SJCRH30 (cell line): ENCODE results near the gene GPR87. TPM values are rescaled to one million over a fixed set of nuclear protein-coding genes. Genes with fewer than 3 reads are reported as not detected.

Experiments
- DNase-seq, 2 experiments: peaks; one replicate each; pipeline ENCODE4 v3.0.0-alpha.2; 2015 to 2020
- H3K27ac ChIP-seq: fragments of 250-450 bp; sonication (Bioruptor Pico); 2 replicates; pipeline ENCODE4 v1.5.1; 2020; ENCODE audit warnings: mild to moderate bottlenecking, moderate library complexity
- H3K27me3 ChIP-seq: fragments of 250-450 bp; sonication (Bioruptor Pico); 2 replicates; pipeline ENCODE4 v1.5.1; 2020; ENCODE audit warnings: mild to moderate bottlenecking, moderate library complexity
- H3K36me3 ChIP-seq: fragments of 250-450 bp; sonication (Bioruptor Pico); 2 replicates; pipeline ENCODE4 v1.5.1; 2020; ENCODE audit warnings: mild to moderate bottlenecking, moderate library complexity
- H3K4me1 ChIP-seq: fragments of 250-450 bp; sonication (Bioruptor Pico); 2 replicates; pipeline ENCODE4 v1.5.1; 2020; ENCODE audit warnings: mild to moderate bottlenecking, moderate library complexity
- H3K4me3 ChIP-seq: fragments of 250-450 bp; sonication (Bioruptor Pico); 2 replicates; pipeline ENCODE4 v1.5.1; 2020; ENCODE audit warnings: mild to moderate bottlenecking, moderate library complexity
- H3K9me3 ChIP-seq: fragments of 250-450 bp; sonication (Bioruptor Pico); replicated peaks from 2 replicates; pipeline ENCODE4 v1.5.1; 2020; ENCODE audit warnings: mild to moderate bottlenecking, moderate library complexity
- total RNA-seq: library from RNA; depleted of rRNA; stranded (reverse); fragments of >200 nt; shearing (Covaris generic); gene quantifications from 2 replicates; pipeline ENCODE4 v1.2.3, GENCODE V29; 2014; rRNA removed

GPR87 gene
- total RNA-seq, 1 experiment from 2014 or later = not detected

- Histone ChIP-seq H3K9me3 (no peaks in the 10 kb centered on the region), H3K4me3 (no peak overlapping the region), H3K4me1 (no peaks in the 10 kb centered on the region), H3K27ac (no peak overlapping the region), H3K36me3 (no peaks in the 10 kb centered on the region), H3K27me3 (no peaks in the 10 kb centered on the region)
- no peak for DNase-seq
Observed at GRCh38 chr3:151248772-151249337, 67.8 kb downstream of the GPR87 start.

Other genes starting within 250 kb of the GPR87 start
- gene MED12L, start 231.2 kb downstream of the GPR87 start, total RNA-seq = not detected in 2 replicates
- not detected in 2 replicates for gene GPR171, start 113.6 kb downstream of the GPR87 start, total RNA-seq
- gene P2RY14, start 38.3 kb downstream of the GPR87 start, total RNA-seq = 0.04 TPM in 1 of 2 replicates, not detected in the other
- gene P2RY13, start 12.7 kb upstream of the GPR87 start, total RNA-seq = not detected in 2 replicates
- not detected in 2 replicates for gene P2RY12, start 67.9 kb upstream of the GPR87 start, total RNA-seq
- gene IGSF10, start 144.2 kb upstream of the GPR87 start, total RNA-seq = not detected in 2 replicates